Activated CD8-positive, alpha-beta memory T cell treated with anti-CD3 and anti-CD28 coated beads for 24 hours (primary cell): ENCODE data around the gene CDYL.
"Not testable (repeated sequence)": the region's sequence is repeated elsewhere in the genome, so short reads cannot be mapped to it uniquely, and the experiment has no call there.

Experiments
- DNase-seq: peaks from one replicate; pipeline ENCODE4 v3.0.0-alpha.2; 2020

Gene CDYL

GRCh38 chr6:4805553-4806336, 29.5 kb downstream of the CDYL start:
- DNase-seq = no peak

GRCh38 chr6:4806337-4806725, 30.1 kb downstream of the CDYL start:
- DNase-seq = no peak

GRCh38 chr6:4806791-4807190, 30.6 kb downstream of the CDYL start:
- DNase-seq = no peak

- DNase-seq = no peak
These were observed 32.2 kb downstream of the CDYL start for GRCh38 chr6:4808396-4808795.

GRCh38 chr6:4809999-4810918, 34.1 kb downstream of the CDYL start:
- no peak for DNase-seq

- no peak for DNase-seq
These were observed 35.9 kb downstream of the CDYL start for GRCh38 chr6:4812068-4812467.

- no peak for DNase-seq
These were observed 36.9 kb downstream of the CDYL start for GRCh38 chr6:4813055-4813454.

GRCh38 chr6:4814212-4814611, 38.0 kb downstream of the CDYL start:
- no peak for DNase-seq

- DNase-seq = no peak
These were observed 38.8 kb downstream of the CDYL start for GRCh38 chr6:4814987-4815386.

GRCh38 chr6:4815584-4815983, 39.4 kb downstream of the CDYL start:
- DNase-seq = no peak

- DNase-seq = no peak
These were observed 40.7 kb downstream of the CDYL start for GRCh38 chr6:4816904-4817303.

- DNase-seq = no peak
These were observed 41.3 kb downstream of the CDYL start for GRCh38 chr6:4817551-4817950.

- no peak for DNase-seq
These were observed 42.2 kb downstream of the CDYL start for GRCh38 chr6:4818272-4818938.

GRCh38 chr6:4819706-4820283, 43.6 kb downstream of the CDYL start:
- DNase-seq = no peak

- DNase-seq = no peak
These were observed 44.6 kb downstream of the CDYL start for GRCh38 chr6:4820704-4821276.

GRCh38 chr6:4822476-4822875, 46.3 kb downstream of the CDYL start:
- no peak for DNase-seq

- no peak for DNase-seq
These were observed 52.0 kb downstream of the CDYL start for GRCh38 chr6:4828187-4828698.

GRCh38 chr6:4829089-4829488, 52.9 kb downstream of the CDYL start:
- DNase-seq = no peak

- not testable (repeated sequence) for DNase-seq
These were observed 59.3 kb downstream of the CDYL start for GRCh38 chr6:4835540-4835939.

- no peak for DNase-seq
These were observed 64.0 kb downstream of the CDYL start for GRCh38 chr6:4840169-4840568.

GRCh38 chr6:4844108-4844507, 67.9 kb downstream of the CDYL start:
- DNase-seq = no peak

GRCh38 chr6:4846387-4846786, 70.2 kb downstream of the CDYL start:
- DNase-seq = no peak
